Adrenal gland (tissue), 5 donors: Measurements from ENCODE around the gene LHX4.

Experiments used
- POLR2A ChIP-seq, 2 donors: fragments of 450-650 bp; IDR thresholded peaks; one replicate each; pipeline ENCODE4 v1.6.1; 2017; ENCODE audit warnings: antibody characterized with exemption in 2 of 2, mild to moderate bottlenecking in 2 of 2, moderate library complexity in 1 of 2
- TF ChIP-seq, protein P1 (sequence below), 6 experiments: fragments of 450-650 bp in 4 of 6; fragments of 200-600 bp in 2 of 6; sonication (generic) in 1 of 6; IDR thresholded peaks; 1 replicate in 5 of 6; 2 replicates in 1 of 6; pipeline versions ENCODE4 v1.5.1 to v1.8.0; 2016 to 2021; ENCODE audit warnings: antibody characterized with exemption in 6 of 6, mild to moderate bottlenecking in 2 of 6, moderate library complexity in 1 of 6
- donor health status: DM: no; HTN: no; CAD: no.

DNA sequence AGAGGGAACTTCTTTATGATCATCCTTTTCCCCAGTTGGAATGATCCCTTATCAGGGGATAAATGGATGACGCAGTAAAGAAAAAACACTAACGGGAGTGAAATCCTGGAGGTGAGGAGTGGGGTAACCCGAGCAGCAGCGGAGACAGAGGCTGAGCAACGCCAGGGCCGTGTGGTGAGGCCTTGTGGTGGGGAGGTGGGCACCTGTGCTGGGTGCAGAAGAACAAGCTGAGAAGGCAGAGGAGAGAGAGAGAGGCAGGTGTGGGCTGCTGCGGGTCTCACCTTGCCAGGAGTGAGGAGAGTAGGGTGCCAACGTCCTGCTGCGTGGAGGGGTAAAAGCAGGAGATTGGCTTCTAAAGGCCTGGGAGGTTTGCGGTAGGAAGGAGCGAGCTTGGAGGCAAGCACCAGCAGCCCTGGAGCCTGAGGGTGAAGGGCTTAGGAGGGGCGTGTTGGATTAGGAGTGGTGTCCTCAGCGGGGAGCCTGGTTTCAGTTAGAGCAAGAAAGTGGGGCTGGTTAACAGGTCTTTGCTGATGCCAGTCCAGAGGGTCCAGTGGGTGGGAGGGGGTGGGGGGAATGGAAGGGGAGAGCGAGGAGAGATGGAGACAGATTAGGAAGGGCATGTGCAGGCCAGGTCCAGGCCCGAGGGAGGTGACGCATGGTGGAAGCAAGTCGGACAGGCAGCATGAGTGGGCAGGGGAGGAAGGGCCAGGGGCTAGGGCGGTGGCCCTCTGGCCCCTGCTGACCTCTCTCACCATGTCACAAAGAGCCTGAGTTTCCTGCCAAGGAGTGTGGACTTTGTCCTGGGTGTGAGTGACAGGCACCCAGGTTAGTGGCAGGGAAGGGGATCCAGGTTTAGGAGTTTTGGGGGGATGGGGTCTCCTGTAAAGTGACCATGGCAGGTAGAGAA lies 36.7 kb upstream of the LHX4 start:
- TF ChIP-seq, protein P1, sequence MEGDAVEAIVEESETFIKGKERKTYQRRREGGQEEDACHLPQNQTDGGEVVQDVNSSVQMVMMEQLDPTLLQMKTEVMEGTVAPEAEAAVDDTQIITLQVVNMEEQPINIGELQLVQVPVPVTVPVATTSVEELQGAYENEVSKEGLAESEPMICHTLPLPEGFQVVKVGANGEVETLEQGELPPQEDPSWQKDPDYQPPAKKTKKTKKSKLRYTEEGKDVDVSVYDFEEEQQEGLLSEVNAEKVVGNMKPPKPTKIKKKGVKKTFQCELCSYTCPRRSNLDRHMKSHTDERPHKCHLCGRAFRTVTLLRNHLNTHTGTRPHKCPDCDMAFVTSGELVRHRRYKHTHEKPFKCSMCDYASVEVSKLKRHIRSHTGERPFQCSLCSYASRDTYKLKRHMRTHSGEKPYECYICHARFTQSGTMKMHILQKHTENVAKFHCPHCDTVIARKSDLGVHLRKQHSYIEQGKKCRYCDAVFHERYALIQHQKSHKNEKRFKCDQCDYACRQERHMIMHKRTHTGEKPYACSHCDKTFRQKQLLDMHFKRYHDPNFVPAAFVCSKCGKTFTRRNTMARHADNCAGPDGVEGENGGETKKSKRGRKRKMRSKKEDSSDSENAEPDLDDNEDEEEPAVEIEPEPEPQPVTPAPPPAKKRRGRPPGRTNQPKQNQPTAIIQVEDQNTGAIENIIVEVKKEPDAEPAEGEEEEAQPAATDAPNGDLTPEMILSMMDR (IDR thresholded peaks at IDR 0.05): no peak
- no peak for TF ChIP-seq POLR2A (IDR thresholded peaks at IDR 0.05)
